ENCODE results near the gene INSIG1. TPM values are rescaled to one million over a fixed set of nuclear protein-coding genes. Genes with fewer than 3 reads are reported as not detected.

Gene INSIG1
- total RNA-seq, 5 donors from 2014 or later (not counting 1 experiment from before 2014, with no cell fraction given), result 38.0 to 47.3 (median 42.4) TPM

DNA sequence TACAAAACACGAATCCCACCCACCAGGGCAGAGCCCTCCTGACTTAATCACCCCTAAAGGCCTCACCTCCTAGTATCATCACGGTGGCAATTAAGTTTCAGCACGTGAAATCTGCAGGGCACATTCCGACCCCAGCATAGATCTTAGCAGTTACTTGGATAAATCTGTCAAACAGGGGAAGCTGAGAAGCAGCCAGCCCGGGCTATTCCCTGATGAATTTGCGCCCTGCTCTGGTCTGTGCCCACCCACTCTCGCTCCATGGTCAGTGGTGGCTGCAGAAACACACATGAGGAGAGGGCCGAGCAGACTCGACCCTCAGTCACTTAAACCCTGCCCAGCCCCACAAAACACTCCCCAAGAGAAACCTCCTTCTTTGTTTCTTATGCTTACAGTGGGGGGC is 28.7 kb downstream of the INSIG1 start:
- CTCF ChIA-PET, result no interaction called here
- ATAC-seq (replicated peaks in 1 of 4), result no peak
- H3K36me3 Mint-ChIP-seq, result no peaks in the 10 kb centered on the region
- H3K27ac Mint-ChIP-seq, result no peak overlapping the region
- no peak for DNase-seq
- no peaks in the 10 kb centered on the region for H3K36me3 ChIP-seq (ENCODE audit: control insufficient read depth in 2 of 2, extremely low read depth in 1 of 2, insufficient read depth in 1 of 2, low read length in 1 of 2)
- no peak overlapping the region for H3K27ac ChIP-seq (ENCODE audit: low read length)
- H3K27me3 ChIP-seq (replicated peaks in 1 of 2; ENCODE audit: control insufficient read depth in 2 of 2, extremely low read depth in 1 of 2, insufficient read depth in 2 of 2, low read length in 1 of 2), result peaks cover 0 to 22% of the 10 kb centered on the region in 2 experiments
- POLR2A ChIA-PET, result no interaction called here
- H3K27me3 Mint-ChIP-seq, result peaks cover 3 to 8% of the 10 kb centered on the region in 2 donors
- WGBS (ENCODE audit: insufficient coverage), result 62% methylated on average over 6 of the region's 9 CpGs
- no peak overlapping the region for H3K4me3 ChIP-seq (ENCODE audit: control insufficient read depth in 1 of 2, extremely low read depth in 1 of 2, low read length in 1 of 2)
- peaks cover 0 to 16% of the 10 kb centered on the region in 2 experiments for H3K4me1 ChIP-seq (ENCODE audit: control insufficient read depth in 1 of 2, extremely low read depth in 1 of 2, insufficient read depth in 2 of 2, low read length in 2 of 2)
- peaks cover 0 to 8% (median 3%) of the 10 kb centered on the region in 3 donors for H3K9me3 Mint-ChIP-seq
- H3K4me1 Mint-ChIP-seq, result peaks cover 0 to 3% (median 0%) of the 10 kb centered on the region in 3 donors
- H3K9me3 ChIP-seq, result no peaks in the 10 kb centered on the region
- H3K4me3 Mint-ChIP-seq, result no peak overlapping the region

DNA sequence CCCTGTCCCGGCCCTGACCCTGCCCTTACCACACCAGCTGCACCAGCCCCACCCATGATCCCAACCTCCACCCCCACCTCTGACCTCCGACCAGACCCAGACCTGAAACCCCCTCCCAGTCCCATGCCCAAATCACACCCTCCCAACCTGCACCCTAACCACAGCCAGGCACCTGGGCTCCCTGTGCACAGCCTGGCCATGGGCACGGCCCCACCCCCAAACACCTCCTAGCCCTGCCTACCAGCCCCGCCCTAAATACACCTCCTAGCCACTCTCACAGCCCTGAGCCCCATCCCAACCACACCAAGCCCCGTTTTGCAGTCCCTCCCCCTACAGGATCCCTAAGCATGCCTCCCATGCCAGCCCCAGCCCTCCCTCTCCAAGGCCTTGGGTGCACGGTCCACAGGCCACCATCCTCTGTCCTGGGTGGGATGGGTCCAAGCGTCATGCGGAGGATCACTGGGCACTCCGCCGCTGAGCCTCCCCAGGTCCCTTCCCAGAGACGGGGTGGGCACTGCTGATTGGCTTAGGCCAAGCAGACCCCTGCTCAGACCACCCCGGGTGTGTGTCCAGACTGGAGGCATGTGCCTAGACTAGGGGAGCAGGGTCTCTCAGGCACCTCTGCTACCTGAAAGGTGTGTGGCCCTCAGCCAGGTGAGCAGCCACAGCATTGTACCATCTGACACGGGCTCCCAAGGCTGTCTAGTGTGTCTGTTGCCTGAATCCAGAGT is 30.1 kb downstream of the INSIG1 start:
- Mint-ChIP-seq H3K27ac (peak overlapping the region in 1 of 2 donors; percentile 31), H3K4me3 (no peak overlapping the region), H3K9me3 (peaks cover 0 to 8% (median 3%) of the 10 kb centered on the region in 3 donors), H3K36me3 (no peaks in the 10 kb centered on the region), H3K4me1 (peaks cover 0 to 3% (median 0%) of the 10 kb centered on the region in 3 donors), H3K27me3 (peaks cover 3 to 8% of the 10 kb centered on the region in 2 donors)
- Histone ChIP-seq H3K4me3 (ENCODE audit: control insufficient read depth in 1 of 2, extremely low read depth in 1 of 2, low read length in 1 of 2) (no peak overlapping the region), H3K9me3 (no peaks in the 10 kb centered on the region), H3K27ac (ENCODE audit: low read length) (peak overlapping the region; percentile 38), H3K4me1 (ENCODE audit: control insufficient read depth in 1 of 2, extremely low read depth in 1 of 2, insufficient read depth in 2 of 2, low read length in 2 of 2) (peaks cover 0 to 16% of the 10 kb centered on the region in 2 experiments), H3K27me3 (replicated peaks in 1 of 2; ENCODE audit: control insufficient read depth in 2 of 2, extremely low read depth in 1 of 2, insufficient read depth in 2 of 2, low read length in 1 of 2) (peaks cover 0 to 16% of the 10 kb centered on the region in 2 experiments), H3K36me3 (ENCODE audit: control insufficient read depth in 2 of 2, extremely low read depth in 1 of 2, insufficient read depth in 1 of 2, low read length in 1 of 2) (no peaks in the 10 kb centered on the region)
- ATAC-seq (replicated peaks in 1 of 4), result no peak
- DNase-seq, result no peak
- CTCF ChIA-PET, result no interaction called here
- WGBS (ENCODE audit: insufficient coverage), result 81% methylated on average over 9 of the region's 13 CpGs
- POLR2A ChIA-PET, result no interaction called here

DNA sequence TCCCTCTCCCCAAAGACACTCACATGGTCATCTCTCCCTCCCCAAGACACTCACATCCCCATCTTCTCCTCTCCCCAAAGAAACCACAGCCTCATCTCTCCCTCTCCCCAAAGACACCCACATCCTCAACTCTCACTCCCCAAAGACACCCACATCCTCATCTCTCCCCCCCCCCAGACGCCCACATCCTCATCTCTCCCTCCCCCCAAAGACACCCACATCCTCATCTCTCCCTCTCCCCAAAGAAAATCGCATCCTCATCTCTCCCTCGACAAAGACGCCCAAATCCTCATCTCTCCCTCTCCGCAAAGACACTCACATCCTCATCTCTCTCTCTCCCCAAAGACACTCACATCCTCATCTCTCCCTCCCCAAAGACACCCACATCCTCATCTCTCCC is 31.5 kb downstream of the INSIG1 start:
- Mint-ChIP-seq H3K27ac (no peak overlapping the region), H3K27me3 (peaks cover 0 to 3% of the 10 kb centered on the region in 2 donors), H3K4me3 (no peak overlapping the region), H3K9me3 (no peaks in the 10 kb centered on the region), H3K36me3 (no peaks in the 10 kb centered on the region), H3K4me1 (peaks cover 0 to 3% (median 0%) of the 10 kb centered on the region in 3 donors)
- DNase-seq, result no peak
- no CpG with 5 or more reads among the region's 5 CpGs for WGBS (ENCODE audit: insufficient coverage)
- Histone ChIP-seq H3K4me3 (ENCODE audit: control insufficient read depth in 1 of 2, extremely low read depth in 1 of 2, low read length in 1 of 2) (no peak overlapping the region), H3K9me3 (no peaks in the 10 kb centered on the region), H3K4me1 (ENCODE audit: control insufficient read depth in 1 of 2, extremely low read depth in 1 of 2, insufficient read depth in 2 of 2, low read length in 2 of 2) (peaks cover 0 to 16% of the 10 kb centered on the region in 2 experiments), H3K36me3 (ENCODE audit: control insufficient read depth in 2 of 2, extremely low read depth in 1 of 2, insufficient read depth in 1 of 2, low read length in 1 of 2) (no peaks in the 10 kb centered on the region), H3K27me3 (replicated peaks in 1 of 2; ENCODE audit: control insufficient read depth in 2 of 2, extremely low read depth in 1 of 2, insufficient read depth in 2 of 2, low read length in 1 of 2) (peaks cover 3 to 20% of the 10 kb centered on the region in 2 experiments), H3K27ac (ENCODE audit: low read length) (no peak overlapping the region)
- no peak for ATAC-seq (replicated peaks in 1 of 4)
- ChIA-PET CTCF (no interaction called here), POLR2A (no interaction called here)

DNA sequence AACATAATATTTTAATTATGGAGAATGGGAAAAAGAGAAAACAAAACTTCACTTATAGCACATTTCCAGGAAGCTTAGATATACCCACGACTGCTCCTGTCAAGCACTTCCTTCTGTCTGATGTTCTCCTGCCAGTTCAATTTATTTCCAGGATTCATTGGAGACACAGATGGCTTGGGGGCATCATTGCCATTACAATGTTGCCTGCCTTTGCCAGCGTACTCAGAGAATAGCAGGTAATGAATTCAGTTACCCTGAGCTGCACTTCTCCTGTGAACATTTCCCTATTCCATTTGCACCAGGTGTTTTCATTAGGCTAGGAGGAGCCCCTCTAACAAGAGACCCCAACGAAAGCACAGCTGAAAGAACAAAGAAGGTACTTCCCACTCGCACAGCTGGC is 33.7 kb downstream of the INSIG1 start:
- ATAC-seq (replicated peaks in 1 of 4), result no peak
- DNase-seq, result no peak
- POLR2A ChIA-PET, result no interaction called here
- Histone ChIP-seq H3K27me3 (replicated peaks in 1 of 2; ENCODE audit: control insufficient read depth in 2 of 2, extremely low read depth in 1 of 2, insufficient read depth in 2 of 2, low read length in 1 of 2) (peaks cover 3 to 12% of the 10 kb centered on the region in 2 experiments), H3K4me1 (ENCODE audit: control insufficient read depth in 1 of 2, extremely low read depth in 1 of 2, insufficient read depth in 2 of 2, low read length in 2 of 2) (peaks cover 0 to 16% of the 10 kb centered on the region in 2 experiments), H3K27ac (ENCODE audit: low read length) (no peak overlapping the region), H3K4me3 (ENCODE audit: control insufficient read depth in 1 of 2, extremely low read depth in 1 of 2, low read length in 1 of 2) (no peak overlapping the region), H3K9me3 (no peaks in the 10 kb centered on the region), H3K36me3 (ENCODE audit: control insufficient read depth in 2 of 2, extremely low read depth in 1 of 2, insufficient read depth in 1 of 2, low read length in 1 of 2) (no peaks in the 10 kb centered on the region)
- Mint-ChIP-seq H3K36me3 (no peaks in the 10 kb centered on the region), H3K4me1 (peaks cover 0 to 3% (median 0%) of the 10 kb centered on the region in 3 donors), H3K9me3 (no peaks in the 10 kb centered on the region), H3K27me3 (no peaks in the 10 kb centered on the region), H3K27ac (no peak overlapping the region), H3K4me3 (no peak overlapping the region)
- 66% methylated on average over 3 of the region's 4 CpGs for WGBS (ENCODE audit: insufficient coverage)
- CTCF ChIA-PET, result interaction anchor here in 1 of 2 donors (0.9 kb wide), 1 partner anchor 418 kb away, joined by 3 read pairs; no protein-coding TSS in a partner anchor

DNA sequence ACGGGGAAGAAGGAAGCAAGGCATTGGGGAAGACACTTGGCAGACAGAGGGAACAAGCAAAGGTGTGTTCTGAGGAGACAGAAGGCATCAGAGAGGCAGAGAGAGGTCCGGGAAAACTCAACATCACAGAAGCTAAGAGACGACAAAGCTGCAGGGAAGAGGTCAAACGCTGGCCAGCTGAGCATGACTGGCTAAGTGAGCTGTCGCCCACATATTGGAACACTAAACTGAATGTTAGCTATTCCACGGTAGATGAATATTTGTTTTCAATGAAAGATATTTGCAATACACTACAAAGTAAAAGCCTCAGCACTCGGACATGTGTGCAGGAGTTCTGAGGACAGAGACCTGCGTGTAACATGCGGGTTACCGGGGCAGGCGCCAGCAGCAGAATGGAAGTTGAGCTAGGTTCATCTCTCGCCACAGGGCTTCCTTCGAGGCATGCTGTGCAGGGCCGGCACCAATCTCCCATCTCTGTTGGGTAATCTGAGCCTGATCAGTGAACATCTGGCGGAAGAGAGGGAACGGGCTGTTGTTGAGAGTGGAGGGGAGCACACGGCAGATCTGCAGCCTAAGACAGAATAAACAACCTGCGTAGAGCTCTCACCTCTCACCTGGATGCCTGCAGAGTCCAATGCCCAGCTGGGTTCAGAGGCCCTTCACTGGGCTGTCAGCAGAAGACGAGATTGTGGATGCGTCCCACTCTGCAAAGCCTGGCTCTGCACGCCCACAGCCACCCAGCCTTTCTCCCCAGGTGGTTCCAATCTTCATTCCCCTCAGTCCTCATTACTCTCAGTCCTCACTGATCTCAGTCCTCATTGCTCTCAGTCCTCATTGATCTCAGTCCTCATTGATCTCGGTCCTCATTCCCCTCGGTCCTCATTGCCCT is 35.9 kb downstream of the INSIG1 start:
- ATAC-seq (replicated peaks in 1 of 4) (no peak), DNase-seq (no peak)
- H3K27me3 ChIP-seq (replicated peaks in 1 of 2; ENCODE audit: control insufficient read depth in 2 of 2, extremely low read depth in 1 of 2, insufficient read depth in 2 of 2, low read length in 1 of 2), result peaks cover 3 to 30% of the 10 kb centered on the region in 2 experiments
- no peaks in the 10 kb centered on the region for H3K36me3 ChIP-seq (ENCODE audit: control insufficient read depth in 2 of 2, extremely low read depth in 1 of 2, insufficient read depth in 1 of 2, low read length in 1 of 2)
- H3K27ac ChIP-seq (ENCODE audit: low read length), result no peak overlapping the region
- Mint-ChIP-seq H3K36me3 (no peaks in the 10 kb centered on the region), H3K27ac (no peak overlapping the region), H3K4me3 (no peak overlapping the region), H3K9me3 (no peaks in the 10 kb centered on the region), H3K4me1 (peaks cover 3 to 7% (median 4%) of the 10 kb centered on the region in 3 donors), H3K27me3 (peaks cover 0 to 2% of the 10 kb centered on the region in 2 donors)
- 78% methylated on average over 16 of the region's 23 CpGs for WGBS (ENCODE audit: insufficient coverage)
- H3K9me3 ChIP-seq, result no peaks in the 10 kb centered on the region
- ChIA-PET CTCF (no interaction called here), POLR2A (interaction anchor here in 1 of 2 donors (0.7 kb wide), 1 partner anchor 36 kb away, joined by 4 read pairs; the partner anchor contains the start of gene INSIG1)
- H3K4me1 ChIP-seq (ENCODE audit: control insufficient read depth in 1 of 2, extremely low read depth in 1 of 2, insufficient read depth in 2 of 2, low read length in 2 of 2), result peaks cover 0 to 11% of the 10 kb centered on the region in 2 experiments
- no peak overlapping the region for H3K4me3 ChIP-seq (ENCODE audit: control insufficient read depth in 1 of 2, extremely low read depth in 1 of 2, low read length in 1 of 2)

DNA sequence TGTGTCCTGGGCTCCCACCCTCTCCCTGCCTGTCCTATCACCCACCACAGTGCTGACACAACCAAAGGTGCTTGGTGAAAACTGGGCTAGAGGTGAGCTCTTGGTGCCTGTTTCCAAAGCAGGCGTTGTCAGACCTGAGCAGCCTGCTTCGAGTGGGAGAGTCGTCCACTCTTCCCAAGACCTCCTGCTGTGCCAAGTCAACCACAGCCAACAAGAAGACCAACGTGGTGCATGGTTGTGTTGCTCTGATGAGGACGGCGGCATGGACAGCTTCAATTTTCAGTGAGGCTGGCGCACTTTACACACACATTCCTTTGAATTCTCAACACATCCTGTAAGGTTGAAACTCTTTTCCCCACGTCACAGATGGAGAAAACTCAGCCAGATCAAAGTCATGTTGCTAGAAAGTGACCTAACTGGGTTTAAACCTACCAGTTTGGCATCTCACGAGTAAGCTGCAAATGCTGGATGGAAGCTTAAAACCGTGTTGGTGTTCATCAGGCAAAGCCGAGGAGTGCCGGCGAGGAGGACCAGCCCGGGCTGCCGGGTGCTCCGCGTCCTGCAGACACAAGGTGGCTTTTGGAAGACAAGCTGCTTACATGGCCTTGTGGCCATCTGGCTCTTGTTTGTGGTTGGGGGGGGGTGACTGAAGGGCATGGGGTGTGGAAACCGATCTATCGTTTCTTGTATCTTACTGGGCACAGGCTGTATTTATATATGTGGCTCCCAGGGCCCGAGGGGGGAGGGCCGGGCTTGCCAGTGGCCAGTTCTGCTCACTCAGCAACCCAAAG is 39.3 kb downstream of the INSIG1 start:
- ChIA-PET POLR2A (no interaction called here), CTCF (no interaction called here)
- no peaks in the 10 kb centered on the region for H3K36me3 ChIP-seq (ENCODE audit: control insufficient read depth in 2 of 2, extremely low read depth in 1 of 2, insufficient read depth in 1 of 2, low read length in 1 of 2)

More for the DNA sequence above, 39.3 kb downstream of the INSIG1 start:
- WGBS (ENCODE audit: insufficient coverage), result 92% methylated on average over 14 of the region's 21 CpGs
- Mint-ChIP-seq H3K4me3 (no peak overlapping the region), H3K27me3 (peaks cover 0 to 2% of the 10 kb centered on the region in 2 donors), H3K9me3 (no peaks in the 10 kb centered on the region), H3K27ac (no peak overlapping the region), H3K36me3 (no peaks in the 10 kb centered on the region), H3K4me1 (peaks cover 11 to 14% (median 14%) of the 10 kb centered on the region in 3 donors)
- no peak overlapping the region for H3K27ac ChIP-seq (ENCODE audit: low read length)
- ATAC-seq (replicated peaks in 1 of 4) (no peak), DNase-seq (no peak)
- no peak overlapping the region for H3K4me3 ChIP-seq (ENCODE audit: control insufficient read depth in 1 of 2, extremely low read depth in 1 of 2, low read length in 1 of 2)
- H3K27me3 ChIP-seq (replicated peaks in 1 of 2; ENCODE audit: control insufficient read depth in 2 of 2, extremely low read depth in 1 of 2, insufficient read depth in 2 of 2, low read length in 1 of 2), result peaks cover 3 to 40% of the 10 kb centered on the region in 2 experiments
- H3K9me3 ChIP-seq, result no peaks in the 10 kb centered on the region
- peaks cover 0 to 19% of the 10 kb centered on the region in 2 experiments for H3K4me1 ChIP-seq (ENCODE audit: control insufficient read depth in 1 of 2, extremely low read depth in 1 of 2, insufficient read depth in 2 of 2, low read length in 2 of 2)
